SHP77 (cell line): ENCODE measurements around the gene EYA2.
"Not testable (repeated sequence)": the region's sequence is repeated elsewhere in the genome, so short reads cannot be mapped to it uniquely, and the experiment has no call there.

ENCODE experiments used
- DNase-seq, 2 experiments: peaks; one replicate each; lab custom pipeline; 2025; lab: John Stamatoyannopoulos, UW

The EYA2 gene

GRCh38 chr20:46897328-46897880 lies 2.8 kb downstream of the EYA2 start:
- DNase-seq, result no peak

GRCh38 chr20:46898423-46898822 lies 3.8 kb downstream of the EYA2 start:
- no peak for DNase-seq

- no peak for DNase-seq
Observed at GRCh38 chr20:46899621-46900020, 5.0 kb downstream of the EYA2 start.

- no peak for DNase-seq
Observed at GRCh38 chr20:46900086-46900485, 5.4 kb downstream of the EYA2 start.

- DNase-seq, result no peak
Observed at GRCh38 chr20:46900826-46901225, 6.2 kb downstream of the EYA2 start.

GRCh38 chr20:46901638-46902037 lies 7.0 kb downstream of the EYA2 start:
- no peak for DNase-seq

GRCh38 chr20:46903256-46903655 lies 8.6 kb downstream of the EYA2 start:
- DNase-seq, result no peak

GRCh38 chr20:46903937-46904336 lies 9.3 kb downstream of the EYA2 start:
- DNase-seq, result no peak

GRCh38 chr20:46905364-46906125 lies 10.9 kb downstream of the EYA2 start:
- DNase-seq, result no peak

- no peak for DNase-seq
Observed at GRCh38 chr20:46913329-46914044, 18.8 kb downstream of the EYA2 start.

GRCh38 chr20:46914789-46915379 lies 20.2 kb downstream of the EYA2 start:
- DNase-seq, result no peak

GRCh38 chr20:46915575-46916257 lies 21.1 kb downstream of the EYA2 start:
- DNase-seq, result no peak

GRCh38 chr20:46916258-46916603 lies 21.6 kb downstream of the EYA2 start:
- DNase-seq, result no peak

GRCh38 chr20:46917155-46917554 lies 22.5 kb downstream of the EYA2 start:
- DNase-seq, result no peak

GRCh38 chr20:46920114-46920513 lies 25.5 kb downstream of the EYA2 start:
- DNase-seq, result no peak

GRCh38 chr20:46922841-46923240 lies 28.2 kb downstream of the EYA2 start:
- not testable (repeated sequence) for DNase-seq

GRCh38 chr20:46923550-46923949 lies 28.9 kb downstream of the EYA2 start:
- no peak for DNase-seq

GRCh38 chr20:46928580-46929132 lies 34.0 kb downstream of the EYA2 start:
- no peak for DNase-seq

GRCh38 chr20:46929902-46930301 lies 35.3 kb downstream of the EYA2 start:
- no peak for DNase-seq

GRCh38 chr20:46930640-46931339 lies 36.1 kb downstream of the EYA2 start:
- no peak for DNase-seq

- DNase-seq, result no peak
Observed at GRCh38 chr20:46931699-46932098, 37.1 kb downstream of the EYA2 start.
